ENCODE measurements around the gene FLAD1.

Gene FLAD1

GRCh38 chr1:155003227-155003765 is 20.2 kb downstream of the FLAD1 start:
- no peak for DNase-seq (ENCODE audit: extremely low read depth, low read depth)
- peak overlapping the region; percentile 93 for H3K4me3 ChIP-seq (replicated peaks; ENCODE audit: low read depth, low read length)
- TF ChIP-seq, protein P1, sequence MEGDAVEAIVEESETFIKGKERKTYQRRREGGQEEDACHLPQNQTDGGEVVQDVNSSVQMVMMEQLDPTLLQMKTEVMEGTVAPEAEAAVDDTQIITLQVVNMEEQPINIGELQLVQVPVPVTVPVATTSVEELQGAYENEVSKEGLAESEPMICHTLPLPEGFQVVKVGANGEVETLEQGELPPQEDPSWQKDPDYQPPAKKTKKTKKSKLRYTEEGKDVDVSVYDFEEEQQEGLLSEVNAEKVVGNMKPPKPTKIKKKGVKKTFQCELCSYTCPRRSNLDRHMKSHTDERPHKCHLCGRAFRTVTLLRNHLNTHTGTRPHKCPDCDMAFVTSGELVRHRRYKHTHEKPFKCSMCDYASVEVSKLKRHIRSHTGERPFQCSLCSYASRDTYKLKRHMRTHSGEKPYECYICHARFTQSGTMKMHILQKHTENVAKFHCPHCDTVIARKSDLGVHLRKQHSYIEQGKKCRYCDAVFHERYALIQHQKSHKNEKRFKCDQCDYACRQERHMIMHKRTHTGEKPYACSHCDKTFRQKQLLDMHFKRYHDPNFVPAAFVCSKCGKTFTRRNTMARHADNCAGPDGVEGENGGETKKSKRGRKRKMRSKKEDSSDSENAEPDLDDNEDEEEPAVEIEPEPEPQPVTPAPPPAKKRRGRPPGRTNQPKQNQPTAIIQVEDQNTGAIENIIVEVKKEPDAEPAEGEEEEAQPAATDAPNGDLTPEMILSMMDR (IDR thresholded peaks at IDR 0.05; ENCODE audit: low read depth, low read length, missing control alignments): no peak

GRCh38 chr1:155003766-155004351 is 20.7 kb downstream of the FLAD1 start:
- peak overlapping the region; percentile 93 for H3K4me3 ChIP-seq (replicated peaks; ENCODE audit: low read depth, low read length)
- no peak for DNase-seq (ENCODE audit: extremely low read depth, low read depth)
- TF ChIP-seq, protein P1 (IDR thresholded peaks at IDR 0.05; ENCODE audit: low read depth, low read length, missing control alignments): no peak

- no peak for DNase-seq (ENCODE audit: extremely low read depth, low read depth)
- TF ChIP-seq, protein P1 (IDR thresholded peaks at IDR 0.05; ENCODE audit: low read depth, low read length, missing control alignments): no peak
- H3K4me3 ChIP-seq (replicated peaks; ENCODE audit: low read depth, low read length): peak overlapping the region; percentile 93
These were observed 21.4 kb downstream of the FLAD1 start for GRCh38 chr1:155004352-155005075.

- no peak for DNase-seq (ENCODE audit: extremely low read depth, low read depth)
- TF ChIP-seq, protein P1 (IDR thresholded peaks at IDR 0.05; ENCODE audit: low read depth, low read length, missing control alignments): no peak
- H3K4me3 ChIP-seq (replicated peaks; ENCODE audit: low read depth, low read length): peak overlapping the region; percentile 93; the same call in 1 of the 2 replicates
These were observed 22.2 kb downstream of the FLAD1 start for GRCh38 chr1:155005076-155006011.

DNA sequence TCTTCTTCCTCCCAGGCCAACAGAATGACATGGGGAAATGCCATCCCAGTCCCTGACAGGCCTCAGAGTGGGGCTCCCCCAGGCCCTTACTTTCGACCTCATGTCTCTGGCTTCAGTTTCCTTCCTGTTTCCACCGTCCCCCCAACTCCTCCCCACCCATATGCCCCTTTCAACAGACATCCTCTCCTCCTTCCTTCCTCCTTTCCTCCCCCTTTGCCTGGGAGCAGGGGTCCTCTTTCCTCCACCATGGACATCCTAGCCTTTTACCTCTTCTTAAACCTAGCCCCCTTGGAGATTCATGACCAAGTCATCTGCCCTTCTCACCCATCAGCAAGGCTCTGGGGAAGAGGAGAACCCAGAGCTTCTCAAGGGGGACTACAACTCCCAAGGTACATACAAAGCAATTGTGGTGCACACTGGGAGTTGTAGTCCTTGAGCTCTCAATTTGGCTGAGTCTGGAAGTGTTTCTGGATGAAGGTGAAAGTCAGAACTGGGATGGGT is 23.5 kb downstream of the FLAD1 start:
- H3K4me3 ChIP-seq (replicated peaks; ENCODE audit: low read depth, low read length): no peak overlapping the region
- TF ChIP-seq, protein P1 (IDR thresholded peaks at IDR 0.05; ENCODE audit: low read depth, low read length, missing control alignments): no peak
- no peak for DNase-seq (ENCODE audit: extremely low read depth, low read depth)

DNA sequence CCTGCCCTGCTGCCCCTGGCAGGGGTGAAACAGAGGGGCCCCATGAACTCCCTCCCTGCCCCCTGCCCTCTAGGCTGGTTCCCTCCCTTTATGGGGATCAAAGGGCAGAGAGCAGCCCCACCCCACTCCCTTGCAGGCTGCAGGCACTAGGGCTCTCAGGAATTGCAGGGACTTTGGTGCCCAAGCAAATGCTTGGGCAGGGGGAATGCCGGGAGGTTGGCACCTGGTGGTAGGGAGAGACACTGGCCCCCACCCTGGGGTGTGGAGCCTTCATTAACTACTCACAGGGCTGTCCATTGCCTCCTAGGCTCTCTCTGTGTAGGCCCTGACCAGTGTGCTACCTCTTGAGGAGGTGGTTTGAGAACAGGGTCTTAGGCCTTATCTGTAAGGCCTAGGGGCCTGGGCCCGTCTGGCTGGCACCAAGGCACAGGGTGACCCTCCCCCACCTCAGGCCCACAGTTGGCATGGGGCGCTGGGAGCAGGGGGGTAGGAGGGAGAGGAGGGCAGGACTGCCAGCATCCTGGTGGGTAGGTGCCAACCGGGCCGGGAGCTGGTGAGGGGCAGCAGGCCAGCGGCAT is 24.2 kb downstream of the FLAD1 start:
- no peak for DNase-seq (ENCODE audit: extremely low read depth, low read depth)
- H3K4me3 ChIP-seq (replicated peaks; ENCODE audit: low read depth, low read length): no peak overlapping the region
- TF ChIP-seq, protein P1 (IDR thresholded peaks at IDR 0.05; ENCODE audit: low read depth, low read length, missing control alignments): no peak

Data from HFF-Myc (cell line).